Loucy (cell line): Measurements from ENCODE around the gene CD34.

Experiments
- H2AFZ ChIP-seq: fragments of 200-600 bp; sonication (generic); 2 replicates; pipeline ENCODE4 v1.6.0; 2016; ENCODE audit warnings: antibody characterized with exemption, mild to moderate bottlenecking, low read length, moderate library complexity
- H3F3A ChIP-seq: fragments of 200-600 bp; 2 replicates; pipeline ENCODE4 v1.6.0; 2016; ENCODE audit warnings: antibody characterized with exemption, low read depth, mild to moderate bottlenecking
- H3K27me3 ChIP-seq: fragments of 200-600 bp; sonication (generic); 2 replicates; pipeline ENCODE4 v1.6.1; 2014; ENCODE audit warnings: low read length, mild to moderate bottlenecking; ENCODE audit not compliant: insufficient read depth, poor library complexity, severe bottlenecking
- H3K36me3 ChIP-seq: fragments of 200-600 bp; sonication (generic); 2 replicates; pipeline ENCODE4 v1.6.1; 2016; ENCODE audit warnings: low read length; ENCODE audit not compliant: insufficient read depth
- H3K4me1 ChIP-seq: fragments of 200-600 bp; sonication (generic); 2 replicates; pipeline ENCODE4 v1.5.1; 2014; ENCODE audit warnings: low read length, mild to moderate bottlenecking; ENCODE audit not compliant: insufficient read depth, poor library complexity, severe bottlenecking
- H3K4me2 ChIP-seq: fragments of 200-600 bp; sonication (generic); 2 replicates; pipeline ENCODE4 v1.6.0; 2014; ENCODE audit warnings: antibody characterized with exemption, low read length, low read depth, mild to moderate bottlenecking; ENCODE audit not compliant: poor library complexity, severe bottlenecking
- H3K4me3 ChIP-seq: fragments of 200-600 bp; sonication (generic); 2 replicates; pipeline ENCODE4 v1.5.1; 2014; ENCODE audit warnings: low read length, mild to moderate bottlenecking, mixed read lengths; ENCODE audit not compliant: poor library complexity, severe bottlenecking
- H3K79me2 ChIP-seq: fragments of 200-600 bp; sonication (generic); 2 replicates; pipeline ENCODE4 v1.6.1; 2014; ENCODE audit warnings: low read length; ENCODE audit not compliant: insufficient read depth
- H3K9ac ChIP-seq: fragments of 200-600 bp; sonication (generic); 2 replicates; pipeline ENCODE4 v1.6.0; 2014; ENCODE audit warnings: mild to moderate bottlenecking, low read depth, low read length, moderate library complexity; ENCODE audit not compliant: poor library complexity, severe bottlenecking
- H3K9me2 ChIP-seq: fragments of 200-600 bp; sonication (generic); replicated peaks from 2 replicates; pipeline ENCODE4 v1.6.1; 2016; ENCODE audit warnings: low read depth, low read length, mixed read lengths
- H3K9me3 ChIP-seq: fragments of 200-600 bp; sonication (generic); 2 replicates; pipeline ENCODE4 v1.6.1; 2014; ENCODE audit warnings: mild to moderate bottlenecking, antibody characterized with exemption, low read length, low read depth; ENCODE audit not compliant: insufficient read depth
- H4K20me1 ChIP-seq: fragments of 200-600 bp; sonication (generic); 2 replicates; pipeline ENCODE4 v1.6.0; 2014; ENCODE audit warnings: antibody characterized with exemption, low read length, mild to moderate bottlenecking; ENCODE audit not compliant: insufficient read depth, poor library complexity, severe bottlenecking
- EZH2phosphoT487 ChIP-seq: fragments of 200-600 bp; IDR thresholded peaks from 2 replicates; pipeline ENCODE4 v1.6.1; 2018; ENCODE audit warnings: antibody characterized with exemption, mild to moderate bottlenecking, moderate library complexity, borderline replicate concordance
- TF ChIP-seq, protein P1 (sequence below): fragments of 200-600 bp; sonication (generic); conservative IDR thresholded peaks from 2 replicates; pipeline ENCODE4 v1.5.1; 2014; ENCODE audit warnings: mild to moderate bottlenecking, antibody characterized with exemption, low read length

The CD34 gene

DNA sequence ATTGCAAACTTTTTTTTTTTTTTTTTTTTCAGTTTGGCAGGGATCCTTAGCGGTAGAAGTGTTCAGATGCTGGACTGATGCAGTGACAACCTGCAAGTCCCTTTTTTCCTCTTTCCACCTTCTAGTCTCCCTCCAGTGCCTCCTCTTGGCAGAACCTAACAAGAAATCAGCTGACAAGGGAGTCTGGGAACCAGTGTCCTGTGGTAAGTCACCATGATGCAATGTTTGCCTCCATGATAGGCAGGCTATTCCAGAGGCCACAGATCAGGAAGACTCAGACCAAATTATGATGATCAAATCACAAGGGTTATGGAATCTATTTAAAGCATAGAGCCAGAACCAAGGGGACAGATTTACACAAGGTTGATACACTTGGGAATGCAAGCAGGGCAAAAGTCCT lies 3.0 kb upstream of the CD34 start:
- H2AFZ ChIP-seq: no peak overlapping the region

DNA sequence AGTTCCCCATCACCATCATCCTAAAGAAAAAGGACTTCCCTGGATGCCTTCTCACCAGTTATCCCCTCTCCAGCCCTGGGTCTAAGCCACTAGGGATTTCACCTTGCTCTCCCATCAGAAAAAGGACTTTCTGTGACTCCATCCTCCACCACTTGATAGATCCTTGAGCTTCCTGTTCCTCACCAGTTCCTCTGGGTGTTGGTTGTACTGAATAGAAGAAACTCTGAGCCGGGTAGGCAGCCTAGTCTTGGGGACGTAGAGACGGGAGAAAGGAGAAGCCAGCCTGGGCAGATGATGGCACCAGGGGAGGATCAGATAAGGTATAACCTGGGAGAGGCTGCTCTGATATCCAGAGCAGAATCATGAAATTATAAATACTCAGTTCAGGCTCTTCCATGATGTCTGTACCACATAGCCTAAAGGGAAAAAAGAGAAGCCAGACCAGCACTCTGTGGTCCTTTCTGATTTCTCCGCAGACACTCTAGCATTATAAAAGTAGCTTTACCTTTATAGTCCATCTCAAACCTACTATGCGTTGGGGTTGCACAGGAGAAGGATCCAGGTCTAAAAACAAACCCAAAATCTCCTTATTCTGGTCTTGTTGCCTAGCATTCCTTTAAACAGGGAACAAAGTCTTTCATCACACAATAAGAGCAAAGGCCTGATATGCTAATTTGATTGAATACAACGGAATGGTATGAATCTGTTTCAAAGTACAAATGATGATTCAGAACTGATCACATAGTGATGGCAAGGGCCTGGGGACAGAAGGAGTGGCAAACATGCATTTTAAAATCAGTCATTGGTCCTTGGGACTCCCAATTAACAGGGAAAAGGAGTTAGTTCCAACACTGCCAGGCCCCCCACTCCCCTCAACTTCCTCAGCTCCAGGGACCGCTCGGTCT lies 1.2 kb upstream of the CD34 start:
- Histone ChIP-seq H3K9me3 (no peaks in the 10 kb centered on the region), H2AFZ (0 out of 2 replicates have a peak overlapping the region, but pooled peaks have one; percentile 9), H4K20me1 (no peaks in the 10 kb centered on the region), H3K4me1 (peaks cover 6% of the 10 kb centered on the region), H3K4me3 (no peak overlapping the region), H3K27me3 (no peaks in the 10 kb centered on the region), H3K9ac (no peak overlapping the region), H3K4me2 (no peak overlapping the region), H3K36me3 (no peaks in the 10 kb centered on the region), H3F3A (no peaks in the 10 kb centered on the region), H3K79me2 (no peaks in the 10 kb centered on the region), H3K9me2 (no peaks in the 10 kb centered on the region)
- TF ChIP-seq, protein P1, sequence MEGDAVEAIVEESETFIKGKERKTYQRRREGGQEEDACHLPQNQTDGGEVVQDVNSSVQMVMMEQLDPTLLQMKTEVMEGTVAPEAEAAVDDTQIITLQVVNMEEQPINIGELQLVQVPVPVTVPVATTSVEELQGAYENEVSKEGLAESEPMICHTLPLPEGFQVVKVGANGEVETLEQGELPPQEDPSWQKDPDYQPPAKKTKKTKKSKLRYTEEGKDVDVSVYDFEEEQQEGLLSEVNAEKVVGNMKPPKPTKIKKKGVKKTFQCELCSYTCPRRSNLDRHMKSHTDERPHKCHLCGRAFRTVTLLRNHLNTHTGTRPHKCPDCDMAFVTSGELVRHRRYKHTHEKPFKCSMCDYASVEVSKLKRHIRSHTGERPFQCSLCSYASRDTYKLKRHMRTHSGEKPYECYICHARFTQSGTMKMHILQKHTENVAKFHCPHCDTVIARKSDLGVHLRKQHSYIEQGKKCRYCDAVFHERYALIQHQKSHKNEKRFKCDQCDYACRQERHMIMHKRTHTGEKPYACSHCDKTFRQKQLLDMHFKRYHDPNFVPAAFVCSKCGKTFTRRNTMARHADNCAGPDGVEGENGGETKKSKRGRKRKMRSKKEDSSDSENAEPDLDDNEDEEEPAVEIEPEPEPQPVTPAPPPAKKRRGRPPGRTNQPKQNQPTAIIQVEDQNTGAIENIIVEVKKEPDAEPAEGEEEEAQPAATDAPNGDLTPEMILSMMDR: no peak
- TF ChIP-seq EZH2phosphoT487: no peak

More for the DNA sequence above, 3.0 kb upstream of the CD34 start:
- H3K4me3 ChIP-seq: no peak overlapping the region
- TF ChIP-seq, protein P1: no peak
- TF ChIP-seq EZH2phosphoT487: no peak
- H3K9me3 ChIP-seq: no peaks in the 10 kb centered on the region
- H3K9me2 ChIP-seq: no peaks in the 10 kb centered on the region
- no peaks in the 10 kb centered on the region for H3F3A ChIP-seq
- H3K36me3 ChIP-seq: no peaks in the 10 kb centered on the region
- no peak overlapping the region for H3K4me2 ChIP-seq
- peaks cover 10% of the 10 kb centered on the region for H3K4me1 ChIP-seq
- no peaks in the 10 kb centered on the region for H3K79me2 ChIP-seq
- H3K9ac ChIP-seq: no peak overlapping the region
- H4K20me1 ChIP-seq: no peaks in the 10 kb centered on the region
- no peaks in the 10 kb centered on the region for H3K27me3 ChIP-seq

DNA sequence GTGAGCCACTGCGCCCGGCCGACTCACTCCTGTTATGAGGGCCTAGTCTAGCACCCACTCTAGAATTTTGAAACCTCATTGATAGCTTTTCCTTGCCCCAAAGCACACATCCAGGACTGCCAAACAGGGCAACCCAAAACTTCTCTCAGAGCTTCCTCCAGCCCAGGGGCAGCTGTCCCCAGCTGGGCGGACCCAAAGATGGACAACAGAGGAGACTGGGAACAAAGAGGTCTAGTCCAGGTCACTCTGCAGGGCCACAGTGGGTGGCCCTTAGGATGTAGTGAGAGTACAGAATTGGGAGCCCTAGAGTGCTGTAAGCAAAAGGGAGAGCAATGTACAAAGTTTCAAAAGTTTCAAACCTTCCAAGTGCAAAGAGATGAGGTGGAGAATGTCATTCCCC lies 1.2 kb downstream of the CD34 start:
- no peaks in the 10 kb centered on the region for H3K9me3 ChIP-seq
- TF ChIP-seq EZH2phosphoT487: no peak
- TF ChIP-seq, protein P1: no peak
- H3K4me1 ChIP-seq: peaks cover 20% of the 10 kb centered on the region
- no peak overlapping the region for H3K4me2 ChIP-seq
- no peaks in the 10 kb centered on the region for H4K20me1 ChIP-seq
- no peaks in the 10 kb centered on the region for H3K9me2 ChIP-seq
- no peaks in the 10 kb centered on the region for H3K27me3 ChIP-seq
- H3F3A ChIP-seq: no peaks in the 10 kb centered on the region
- no peaks in the 10 kb centered on the region for H3K79me2 ChIP-seq
- H3K9ac ChIP-seq: no peak overlapping the region
- H3K36me3 ChIP-seq: no peaks in the 10 kb centered on the region
- H3K4me3 ChIP-seq: no peak overlapping the region
- no peak overlapping the region for H2AFZ ChIP-seq
